ENCODE data around the gene PIRT.

Gene PIRT

GRCh38 chr17:10785295-10785694, 52.6 kb downstream of the PIRT start:
- DNase-seq = no peak

- DNase-seq = no peak
These were observed 58.3 kb downstream of the PIRT start for GRCh38 chr17:10779609-10780008.

- DNase-seq = no peak
These were observed 60.0 kb downstream of the PIRT start for GRCh38 chr17:10777890-10778289.

- DNase-seq = no peak
These were observed 60.6 kb downstream of the PIRT start for GRCh38 chr17:10777131-10777807.

GRCh38 chr17:10776381-10776780, 61.5 kb downstream of the PIRT start:
- no peak for DNase-seq

- no peak for DNase-seq
These were observed 62.0 kb downstream of the PIRT start for GRCh38 chr17:10775740-10776356.

GRCh38 chr17:10775058-10775457, 62.8 kb downstream of the PIRT start:
- DNase-seq = no peak

GRCh38 chr17:10773391-10773790, 64.5 kb downstream of the PIRT start:
- DNase-seq = no peak
